GM13977 (cell line): ENCODE measurements around the gene TBC1D16.

ENCODE experiments used
- DNase-seq: peaks from one replicate; pipeline ENCODE4 v3.0.0; 2012; ENCODE audit warnings: low spot score
- in situ Hi-C: fragments of 300-500 bp; cut with MboI; formaldehyde crosslinking; loops from one replicate; pipeline ENCODE4 v1.12.0; 2022; ENCODE audit warnings: low sequenced_read_pairs, low pct_unique_long_range_greater_than_20kb, mixed read lengths, inconsistent platforms; ENCODE audit not compliant: unreplicated experiment
- TF ChIP-seq, protein P1 (sequence below): IDR thresholded peaks from 2 replicates; pipeline ENCODE4 v1.5.1; 2012; ENCODE audit warnings: mild to moderate bottlenecking, control low read depth; ENCODE audit not compliant: insufficient read depth; ENCODE audit errors: extremely low read depth, missing control alignments

The TBC1D16 gene

DNA sequence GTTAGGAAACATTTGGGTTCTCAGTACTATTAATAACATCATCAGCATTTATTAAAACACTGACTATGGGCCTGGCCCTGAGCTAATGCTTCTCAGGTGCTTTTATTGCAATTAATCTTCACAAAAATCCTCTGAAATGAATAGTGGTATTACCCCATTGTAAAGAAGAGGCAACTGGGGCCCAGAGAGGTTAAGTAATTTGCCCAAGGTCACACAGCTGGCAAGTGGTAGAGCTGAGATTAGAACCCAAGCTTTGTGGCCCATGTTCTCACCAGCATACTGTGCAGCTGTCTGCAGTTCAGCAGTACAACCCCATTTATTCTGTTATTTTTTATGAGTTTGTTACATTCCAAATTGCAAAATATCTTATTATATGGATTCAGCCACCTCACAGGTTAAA is 82.3 kb downstream of the TBC1D16 start:
- DNase-seq, result no peak
- TF ChIP-seq, protein P1, sequence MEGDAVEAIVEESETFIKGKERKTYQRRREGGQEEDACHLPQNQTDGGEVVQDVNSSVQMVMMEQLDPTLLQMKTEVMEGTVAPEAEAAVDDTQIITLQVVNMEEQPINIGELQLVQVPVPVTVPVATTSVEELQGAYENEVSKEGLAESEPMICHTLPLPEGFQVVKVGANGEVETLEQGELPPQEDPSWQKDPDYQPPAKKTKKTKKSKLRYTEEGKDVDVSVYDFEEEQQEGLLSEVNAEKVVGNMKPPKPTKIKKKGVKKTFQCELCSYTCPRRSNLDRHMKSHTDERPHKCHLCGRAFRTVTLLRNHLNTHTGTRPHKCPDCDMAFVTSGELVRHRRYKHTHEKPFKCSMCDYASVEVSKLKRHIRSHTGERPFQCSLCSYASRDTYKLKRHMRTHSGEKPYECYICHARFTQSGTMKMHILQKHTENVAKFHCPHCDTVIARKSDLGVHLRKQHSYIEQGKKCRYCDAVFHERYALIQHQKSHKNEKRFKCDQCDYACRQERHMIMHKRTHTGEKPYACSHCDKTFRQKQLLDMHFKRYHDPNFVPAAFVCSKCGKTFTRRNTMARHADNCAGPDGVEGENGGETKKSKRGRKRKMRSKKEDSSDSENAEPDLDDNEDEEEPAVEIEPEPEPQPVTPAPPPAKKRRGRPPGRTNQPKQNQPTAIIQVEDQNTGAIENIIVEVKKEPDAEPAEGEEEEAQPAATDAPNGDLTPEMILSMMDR, result no peak
- in situ Hi-C loops, result loop anchor here (25.0 kb wide), 1 partner anchor 166 kb away; the partner anchor contains the start of genes CBX2 and CBX8

DNA sequence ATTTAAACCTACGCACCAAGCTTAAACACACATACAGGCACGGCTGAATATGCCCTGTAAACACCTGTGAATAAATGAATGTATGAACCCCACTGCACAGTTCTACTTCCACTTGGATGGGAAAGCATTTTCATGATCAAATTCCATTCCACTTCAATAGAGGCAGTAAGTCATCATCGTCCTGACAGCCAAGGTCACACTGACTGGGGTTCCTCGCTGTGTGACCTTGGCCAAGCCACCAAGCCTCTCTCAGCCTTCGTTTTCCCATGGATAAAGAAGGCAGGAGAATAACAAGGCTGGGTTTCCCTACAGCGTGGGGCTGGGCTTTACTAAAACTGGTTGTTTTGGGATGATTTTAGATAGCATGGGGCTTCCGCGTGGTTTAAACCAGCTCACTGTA is 82.8 kb downstream of the TBC1D16 start:
- no peak for DNase-seq
- TF ChIP-seq, protein P1, result no peak
- in situ Hi-C loops, result loop anchor here (25.0 kb wide), 1 partner anchor 166 kb away; the partner anchor contains the start of genes CBX2 and CBX8

DNA sequence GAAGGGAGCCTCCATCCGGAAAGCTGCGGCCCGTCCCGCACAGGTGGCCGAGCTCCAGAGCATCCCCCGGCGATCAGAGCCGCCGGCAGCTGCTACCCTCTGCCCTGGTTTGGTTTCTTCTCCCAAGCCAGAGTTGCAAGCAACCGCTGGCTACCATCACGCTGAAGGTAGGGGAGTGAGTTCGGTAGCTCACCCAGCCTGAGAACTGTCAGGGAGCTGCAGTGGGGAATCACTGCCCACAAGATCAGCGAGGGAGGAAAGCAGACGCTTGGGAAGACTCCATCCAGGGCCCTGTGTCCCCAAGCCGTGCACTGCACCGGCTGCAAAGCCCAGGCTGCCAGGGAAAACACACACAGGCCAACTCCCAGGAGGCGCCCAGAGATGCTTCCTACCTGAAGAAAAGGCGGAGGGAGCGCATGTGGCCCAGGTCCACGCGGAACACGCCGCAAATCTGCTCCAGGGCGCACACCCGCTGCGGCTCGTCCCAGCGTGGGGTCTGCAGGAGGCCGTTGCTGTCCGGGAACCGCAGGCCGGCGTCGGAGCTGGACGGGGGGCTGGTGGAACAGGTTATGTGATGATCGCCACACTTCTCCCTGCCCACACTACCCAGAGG is 83.3 kb downstream of the TBC1D16 start:
- no peak for DNase-seq
- in situ Hi-C loops, result loop anchor here (25.0 kb wide), 1 partner anchor 165 kb away; the partner anchor contains the start of genes CBX2 and CBX8
- TF ChIP-seq, protein P1, result no peak

DNA sequence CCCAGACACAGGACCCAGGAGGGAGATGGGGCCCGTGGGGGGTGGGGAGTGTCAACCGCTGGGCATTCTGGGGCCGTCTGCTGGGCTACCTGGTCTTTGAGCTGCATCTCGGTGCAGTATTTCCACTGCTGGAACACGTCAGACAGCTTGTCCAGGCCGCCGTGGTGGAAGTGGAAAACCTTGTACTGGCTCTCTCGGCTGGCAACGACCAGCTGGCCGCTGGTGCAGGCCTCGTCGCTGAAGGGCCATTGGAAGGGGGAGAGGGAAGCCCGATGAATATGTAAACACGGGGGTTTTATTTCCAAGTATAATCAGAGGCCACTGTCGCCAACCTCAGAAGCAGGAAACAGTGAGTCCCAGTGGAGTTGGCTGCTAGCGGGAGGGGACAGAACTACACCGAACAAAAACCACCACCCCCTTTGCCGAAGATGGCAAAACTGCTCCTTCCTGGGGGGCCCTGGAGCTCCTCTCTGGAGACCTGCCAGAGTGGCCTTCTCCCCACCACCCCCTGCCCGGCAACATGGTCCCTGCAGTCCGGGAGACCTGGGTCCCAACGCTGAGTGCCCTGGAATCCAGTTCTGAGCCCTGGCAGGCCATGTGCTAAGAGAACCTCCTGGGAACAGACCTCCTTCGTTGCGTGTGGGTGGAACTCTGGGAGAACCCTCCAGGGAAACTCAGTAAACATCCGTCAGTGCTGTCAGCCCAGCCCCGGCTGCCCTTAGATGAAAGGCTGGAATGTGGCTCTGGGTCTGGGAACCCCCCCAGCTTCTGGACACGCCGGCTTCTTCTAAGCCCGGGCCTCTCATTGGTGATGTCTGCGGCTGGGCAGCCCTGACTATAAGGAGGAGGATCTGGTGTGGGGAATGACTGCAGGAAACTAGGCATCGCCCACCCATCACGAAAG is 84.1 kb downstream of the TBC1D16 start:
- in situ Hi-C loops, result loop anchor here (25.0 kb wide), 1 partner anchor 164 kb away; the partner anchor contains the start of genes CBX2 and CBX8
- peak; percentile 24 for DNase-seq
- TF ChIP-seq, protein P1, result no peak

DNA sequence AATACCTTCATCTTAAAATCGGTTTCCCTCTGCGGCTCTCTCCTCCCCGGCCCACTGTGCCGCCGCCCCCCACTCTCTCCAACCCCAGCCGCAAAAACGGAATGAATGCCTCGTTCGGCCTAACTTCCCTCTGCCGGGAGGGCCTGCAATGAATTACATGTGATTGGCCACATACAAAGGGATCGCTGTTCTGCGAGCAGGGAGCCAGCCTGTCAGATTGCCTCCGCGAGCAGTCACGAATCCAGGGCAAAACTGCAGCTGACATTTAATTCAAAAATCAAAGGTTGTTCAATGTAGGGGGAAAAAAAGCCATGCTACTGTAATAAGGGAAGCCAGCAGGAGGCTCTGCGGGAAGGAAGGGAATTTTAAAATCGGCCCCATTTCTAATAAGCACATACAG is 84.9 kb downstream of the TBC1D16 start:
- no peak for DNase-seq
- TF ChIP-seq, protein P1, result no peak
- in situ Hi-C loops, result loop anchor here (25.0 kb wide), 1 partner anchor 163 kb away; the partner anchor contains the start of genes CBX2 and CBX8

DNA sequence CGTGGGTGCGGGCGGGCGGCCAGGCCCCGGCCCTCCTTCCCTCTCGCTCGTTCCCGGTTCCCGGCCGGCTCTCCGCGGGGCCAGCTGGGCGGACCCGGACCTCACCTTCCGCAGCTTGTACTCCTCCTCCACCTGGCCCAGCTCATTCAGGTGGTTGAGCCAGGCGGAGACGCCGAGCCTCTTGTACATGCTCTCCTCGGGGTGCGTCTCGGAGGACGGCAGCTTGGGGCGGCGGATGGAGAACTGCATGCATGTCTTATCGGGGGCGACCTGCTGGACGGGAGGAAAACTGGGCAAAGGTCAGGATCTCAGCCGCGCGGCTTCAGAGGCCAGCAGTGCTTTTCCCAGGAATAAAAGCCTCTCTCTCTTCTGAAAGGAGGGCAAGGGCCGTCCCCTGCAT is 85.4 kb downstream of the TBC1D16 start:
- in situ Hi-C loops, result loop anchor here (25.0 kb wide), 1 partner anchor 163 kb away; the partner anchor contains the start of genes CBX2 and CBX8
- TF ChIP-seq, protein P1, result no peak
- no peak for DNase-seq
